Fibroblast of skin of right biceps (primary cell): ENCODE results near the gene HOXB3.

ENCODE experiments used
- DNase-seq: peaks from one replicate; pipeline ENCODE4 v3.0.0-alpha.2; 2013

Gene HOXB3

DNA sequence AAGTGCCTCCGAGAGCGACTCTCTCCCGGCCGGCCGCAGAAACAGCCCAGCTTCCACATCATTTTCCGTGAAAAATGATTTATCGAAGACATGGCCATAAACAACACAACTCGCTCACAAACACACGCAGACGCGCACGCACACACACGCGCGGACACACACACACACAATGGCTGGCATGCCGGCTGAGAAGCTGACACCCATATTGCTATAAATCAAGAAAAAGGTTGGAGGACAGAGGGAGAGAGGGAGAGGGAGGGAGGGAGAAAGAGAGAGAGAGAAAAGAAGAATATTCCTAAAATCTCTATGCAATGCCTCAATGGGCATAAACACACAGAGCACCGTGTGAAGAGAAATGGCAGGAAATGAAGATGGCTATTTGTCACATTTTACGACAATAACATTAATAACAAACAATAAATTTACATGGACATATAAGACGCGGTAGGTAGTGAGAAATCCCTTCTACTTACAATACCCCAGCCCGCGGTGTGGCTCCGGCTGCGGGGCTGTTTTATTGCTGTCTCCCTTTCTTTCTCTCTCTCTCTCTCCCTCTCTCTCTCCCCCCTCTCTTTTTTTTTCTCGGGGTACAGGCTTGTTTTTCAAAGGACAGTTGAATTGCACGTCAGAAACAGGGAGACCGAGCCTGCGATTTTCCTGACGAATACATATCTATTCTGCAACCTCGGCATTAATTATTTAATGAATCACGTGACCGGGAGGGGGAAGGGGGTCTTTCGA is 21.4 kb downstream of the HOXB3 start:
- peak; percentile 68 for DNase-seq

GRCh38 chr17:48567646-48568354 is 22.2 kb downstream of the HOXB3 start:
- DNase-seq: no peak

GRCh38 chr17:48567209-48567608 is 22.8 kb downstream of the HOXB3 start:
- DNase-seq: no peak

DNA sequence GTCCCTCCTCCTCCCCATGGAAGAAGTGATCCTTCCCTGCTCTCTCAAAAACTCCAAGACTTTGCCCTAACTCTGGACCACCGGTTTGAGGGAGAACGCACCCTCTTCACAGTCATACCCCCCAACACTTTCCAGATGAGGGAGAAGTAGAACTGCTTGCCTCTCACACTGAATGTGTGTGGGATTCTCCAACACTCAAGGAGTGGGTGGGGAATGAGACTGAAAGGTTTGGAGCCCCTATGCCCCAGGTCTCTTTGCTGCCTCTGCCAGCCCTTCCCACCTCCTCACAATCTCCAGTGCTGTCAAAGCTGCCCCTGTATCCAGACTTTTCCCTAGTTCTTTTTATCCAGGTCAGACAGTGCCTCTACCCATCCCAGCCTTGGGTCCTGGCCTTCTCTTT is 23.3 kb downstream of the HOXB3 start:
- DNase-seq: no peak

DNA sequence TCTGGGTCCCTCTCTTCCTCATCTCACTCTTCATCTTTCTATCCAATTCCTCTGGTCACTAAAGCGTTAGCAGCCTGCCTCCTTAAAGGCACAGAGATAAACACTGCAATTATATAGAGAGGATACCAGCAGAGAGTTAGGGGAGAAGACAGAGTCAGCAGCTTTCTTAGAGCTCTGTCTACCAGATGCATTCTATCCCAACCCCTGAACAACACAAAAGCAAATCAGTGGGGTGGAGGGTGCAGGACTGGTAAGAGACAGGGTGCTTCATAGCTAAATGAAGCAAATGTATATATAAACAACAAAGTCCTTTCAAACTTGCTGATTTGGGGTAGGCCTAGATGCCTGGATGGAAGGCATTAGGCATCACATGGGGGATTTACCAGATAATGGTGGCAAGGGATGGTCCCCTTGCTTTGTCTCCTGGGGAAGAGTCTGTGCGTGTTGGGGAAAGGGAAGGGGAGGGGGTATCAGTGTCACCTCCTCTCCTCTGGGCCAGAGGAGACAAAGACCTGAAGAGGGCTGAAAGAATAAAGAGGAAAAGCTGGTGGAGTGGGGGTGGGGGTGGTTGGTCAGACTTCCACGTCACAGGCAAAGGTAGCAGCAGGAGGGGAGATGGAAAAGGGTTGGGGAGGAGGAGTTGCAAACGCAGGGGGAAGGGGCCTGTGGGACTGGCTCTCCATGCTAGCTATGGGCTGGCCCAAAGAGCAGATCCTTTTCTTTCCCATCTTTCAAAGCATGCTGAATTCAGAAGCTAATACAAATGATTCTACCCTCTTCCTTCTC is 23.9 kb downstream of the HOXB3 start:
- DNase-seq: peak; percentile 61

DNA sequence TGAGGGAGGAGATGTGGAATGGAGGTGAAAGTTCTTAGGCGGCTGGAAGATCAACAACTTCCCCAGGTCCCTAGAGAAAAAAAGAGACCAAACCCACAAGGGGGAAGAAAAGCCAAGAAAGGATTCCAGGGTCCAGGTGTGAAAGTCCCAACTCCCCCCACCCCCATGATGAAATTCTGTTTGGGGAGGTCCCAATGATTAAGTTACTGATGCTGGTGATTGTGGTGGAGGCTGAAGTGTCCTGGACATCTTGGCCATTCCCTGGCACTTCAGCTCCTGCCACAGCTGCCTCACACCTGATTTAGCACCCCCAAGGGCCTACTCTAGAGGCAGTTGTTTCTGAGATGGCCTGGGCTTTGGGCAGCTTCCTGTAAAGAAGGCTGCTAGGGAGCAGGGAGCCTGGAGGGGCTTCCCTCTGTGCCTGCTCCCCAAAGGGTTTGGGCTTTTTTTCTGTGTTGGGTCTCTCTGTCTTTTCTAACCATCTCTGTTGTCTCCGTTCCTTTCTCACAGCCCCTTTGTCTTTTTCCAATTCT is 25.0 kb downstream of the HOXB3 start:
- peak; percentile 48 for DNase-seq

DNA sequence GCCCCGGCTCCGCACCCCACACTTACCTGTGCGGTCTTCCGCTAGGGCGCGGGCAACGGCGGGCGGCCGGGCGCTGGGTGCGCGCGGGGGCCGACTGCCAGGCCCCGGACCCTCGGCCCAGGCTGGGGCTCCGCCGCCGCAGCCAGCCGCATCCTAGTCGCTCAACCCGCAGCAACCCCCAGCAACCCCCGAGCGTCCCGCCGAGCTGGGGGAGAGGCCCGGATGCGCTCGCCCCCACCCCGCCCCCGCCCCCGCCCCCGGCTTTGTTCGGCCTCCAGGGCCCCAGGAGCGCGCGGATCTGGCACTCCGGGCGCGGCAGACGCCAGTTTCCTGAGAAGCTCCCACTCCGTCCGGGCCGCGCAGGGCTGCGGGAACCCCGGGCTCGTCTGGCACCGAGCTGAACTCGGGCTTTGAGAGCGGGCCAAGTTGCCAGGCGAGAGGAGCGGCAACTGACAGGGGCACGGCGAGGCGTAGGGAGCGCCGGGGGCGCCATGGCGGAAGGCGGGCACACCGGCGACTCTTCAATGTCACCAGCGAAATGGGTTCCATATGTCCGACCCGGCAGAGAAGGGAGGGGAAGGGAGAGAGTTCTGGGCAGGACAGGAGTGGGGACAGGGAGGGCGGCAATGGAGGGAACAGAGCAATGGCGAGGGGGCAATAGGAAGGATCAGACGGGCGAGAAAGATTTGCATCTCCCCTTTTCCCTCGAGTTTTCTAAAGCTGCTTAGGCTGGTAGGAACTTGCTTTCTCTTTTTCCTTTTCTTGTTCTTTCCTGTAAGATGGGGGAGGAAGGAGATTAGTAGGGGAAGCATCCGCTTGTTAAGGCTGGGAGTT is 25.6 kb downstream of the HOXB3 start:
- peak; percentile 57 for DNase-seq

- no peak for DNase-seq
Measured at GRCh38 chr17:48563867-48564187, 26.2 kb downstream of the HOXB3 start.

- peak; percentile 58 for DNase-seq
Measured at GRCh38 chr17:48563385-48563838, 26.6 kb downstream of the HOXB3 start.

DNA sequence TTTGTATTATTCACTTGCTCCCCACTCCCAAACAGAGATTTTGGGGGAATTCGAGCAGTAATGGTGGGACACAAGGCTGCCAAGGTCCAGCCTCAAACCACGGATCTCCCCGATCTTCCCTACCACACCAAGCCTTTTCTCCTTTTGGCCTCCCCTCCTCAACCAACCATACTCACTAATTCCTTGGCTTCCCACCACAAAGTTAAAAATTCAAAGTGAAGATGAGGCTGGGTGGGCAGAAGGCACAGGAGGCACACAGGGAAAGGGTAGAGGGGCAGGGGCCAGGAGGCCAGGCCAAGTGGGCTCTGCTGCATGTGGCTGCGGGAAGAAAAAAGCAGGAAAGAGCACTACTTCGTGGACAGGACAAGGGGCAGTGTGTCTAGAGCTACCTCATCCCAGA is 27.1 kb downstream of the HOXB3 start:
- DNase-seq: no peak

DNA sequence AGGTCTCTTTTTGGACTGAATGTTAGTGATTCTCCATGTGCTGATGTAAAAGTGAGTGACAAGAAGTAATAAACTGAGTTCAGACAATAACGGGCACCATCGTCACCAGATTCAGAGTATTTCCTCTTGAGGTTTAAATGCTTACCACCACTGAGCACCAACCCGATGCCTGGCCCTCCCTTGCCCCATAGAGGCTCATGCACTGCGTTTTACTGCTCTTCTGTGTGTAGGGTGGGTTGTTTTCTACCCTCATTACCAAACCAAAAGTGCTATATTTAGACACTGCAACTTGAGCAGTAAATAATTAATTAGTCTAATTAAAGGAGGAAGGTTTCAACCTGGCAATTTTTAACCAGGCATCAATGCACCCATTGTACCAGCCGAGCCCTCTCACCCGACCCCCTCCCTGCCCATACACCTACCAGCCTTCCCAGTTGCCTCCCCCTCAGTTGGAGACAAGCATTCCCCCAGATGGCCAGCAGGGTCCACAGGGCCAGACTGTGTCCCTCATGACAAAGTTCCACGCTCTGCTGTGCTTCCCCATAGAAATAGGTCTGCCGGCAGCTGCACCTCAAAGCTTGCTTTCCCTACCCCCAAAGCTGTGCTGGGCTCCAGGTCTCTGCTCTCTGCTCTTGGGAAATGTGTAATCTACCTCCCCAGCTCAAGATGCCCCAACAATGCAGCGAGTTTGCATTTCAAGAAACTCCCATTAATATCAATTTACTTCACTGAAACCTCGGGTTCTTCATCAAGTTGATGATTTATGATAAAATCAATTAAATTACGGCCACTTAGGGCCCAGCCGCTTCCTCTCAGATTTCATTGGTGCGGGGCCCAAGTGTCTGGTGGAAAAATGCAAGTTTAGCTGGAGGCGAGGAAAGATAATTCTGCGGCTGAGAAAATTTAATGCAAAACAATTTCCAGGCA is 27.9 kb downstream of the HOXB3 start:
- DNase-seq: peak; percentile 89

DNA sequence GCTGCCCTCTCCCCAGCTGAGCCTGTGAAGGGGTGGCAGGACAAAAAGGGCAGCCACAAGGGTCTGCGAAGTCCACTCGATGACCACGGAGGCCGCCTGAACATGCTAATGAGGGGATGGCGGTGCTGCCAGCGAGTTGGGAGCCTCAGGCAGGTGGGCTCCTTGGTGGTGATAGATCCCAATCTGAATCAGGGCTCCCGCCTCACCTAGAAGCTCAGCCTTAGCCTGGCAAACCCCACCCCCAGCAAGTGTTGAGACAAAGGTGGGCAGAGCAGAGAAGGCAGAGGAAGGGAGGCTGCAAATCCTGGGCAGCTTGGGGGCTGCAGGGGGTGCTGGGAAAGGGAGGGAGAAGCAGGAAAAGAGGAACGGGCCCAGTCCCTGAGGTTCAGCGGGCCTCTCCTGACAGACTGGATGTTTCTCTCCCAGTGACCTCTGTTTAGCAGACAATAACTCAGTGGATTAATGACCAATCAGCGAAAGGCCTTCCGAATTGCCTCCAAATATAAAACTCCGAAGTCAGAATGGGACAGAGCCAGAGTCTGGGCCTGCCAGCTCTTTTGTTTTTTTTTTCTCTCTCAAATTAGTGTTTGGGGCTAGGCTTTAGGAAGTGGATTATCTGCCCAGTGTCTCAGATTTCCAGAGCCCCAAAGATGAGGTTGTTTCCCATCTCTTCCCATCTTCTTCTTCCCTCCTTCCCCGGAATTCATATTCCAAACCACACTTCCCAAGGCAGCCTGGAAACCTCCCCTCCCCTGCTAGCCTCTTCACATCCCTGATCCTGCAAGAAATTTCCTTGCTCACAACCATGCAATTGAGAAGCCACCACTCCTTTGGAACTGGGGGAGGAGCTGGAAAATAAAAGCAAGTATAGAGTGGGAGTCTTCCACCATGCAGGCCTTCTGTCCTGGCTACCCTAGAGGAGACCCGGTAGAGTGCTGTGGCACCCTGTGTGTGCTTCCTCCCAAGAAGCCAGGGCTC is 29.9 kb downstream of the HOXB3 start:
- DNase-seq: peak; percentile 75

DNA sequence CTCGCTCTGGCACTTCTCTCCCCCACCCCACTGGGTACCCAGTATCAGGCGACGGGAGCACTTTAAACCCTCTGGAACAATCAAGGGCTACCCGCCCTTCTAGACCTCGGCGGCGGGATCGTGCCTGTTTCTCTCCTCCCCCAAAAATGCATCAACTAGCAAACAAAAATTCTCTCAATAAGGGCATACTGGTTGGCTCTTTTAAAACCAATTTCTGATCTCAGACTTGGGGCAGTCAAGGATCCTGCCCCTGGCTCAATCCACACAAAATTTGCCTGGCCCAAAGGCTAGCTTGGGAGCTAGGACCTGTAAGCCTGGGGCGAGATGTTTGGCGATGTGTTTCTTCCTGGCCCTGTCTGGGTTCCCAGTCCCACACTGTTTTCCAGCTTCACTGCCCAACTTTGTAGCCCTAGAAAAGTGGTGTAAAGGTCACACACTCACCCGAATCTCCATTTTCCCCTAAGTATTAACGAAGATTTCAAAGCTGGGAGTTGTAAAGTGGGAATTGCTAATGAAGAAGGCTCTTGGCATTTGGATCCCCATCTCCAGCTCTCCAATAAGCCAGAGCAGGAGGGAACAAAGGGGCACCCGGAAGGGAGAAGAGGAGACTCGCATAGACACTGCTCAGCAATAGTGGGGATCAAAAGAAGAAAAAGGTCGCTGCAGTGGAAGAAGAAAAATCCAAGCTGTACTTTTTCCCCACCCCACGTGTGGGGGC is 30.8 kb downstream of the HOXB3 start:
- DNase-seq: no peak

DNA sequence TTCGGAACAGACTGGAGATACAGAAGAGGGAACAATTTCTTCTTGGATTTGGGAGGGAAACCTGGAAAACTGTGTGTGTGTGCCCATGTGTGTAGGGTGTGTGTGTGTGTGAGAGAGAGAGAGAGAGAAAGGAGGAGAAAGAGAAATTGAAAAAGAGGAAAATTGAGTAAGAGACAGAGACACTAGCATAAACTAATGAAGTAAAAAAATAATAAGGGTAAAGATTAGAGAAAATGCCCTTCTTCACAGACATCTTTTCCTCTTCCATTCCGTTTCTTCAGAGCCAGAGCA is 31.3 kb downstream of the HOXB3 start:
- no peak for DNase-seq

DNA sequence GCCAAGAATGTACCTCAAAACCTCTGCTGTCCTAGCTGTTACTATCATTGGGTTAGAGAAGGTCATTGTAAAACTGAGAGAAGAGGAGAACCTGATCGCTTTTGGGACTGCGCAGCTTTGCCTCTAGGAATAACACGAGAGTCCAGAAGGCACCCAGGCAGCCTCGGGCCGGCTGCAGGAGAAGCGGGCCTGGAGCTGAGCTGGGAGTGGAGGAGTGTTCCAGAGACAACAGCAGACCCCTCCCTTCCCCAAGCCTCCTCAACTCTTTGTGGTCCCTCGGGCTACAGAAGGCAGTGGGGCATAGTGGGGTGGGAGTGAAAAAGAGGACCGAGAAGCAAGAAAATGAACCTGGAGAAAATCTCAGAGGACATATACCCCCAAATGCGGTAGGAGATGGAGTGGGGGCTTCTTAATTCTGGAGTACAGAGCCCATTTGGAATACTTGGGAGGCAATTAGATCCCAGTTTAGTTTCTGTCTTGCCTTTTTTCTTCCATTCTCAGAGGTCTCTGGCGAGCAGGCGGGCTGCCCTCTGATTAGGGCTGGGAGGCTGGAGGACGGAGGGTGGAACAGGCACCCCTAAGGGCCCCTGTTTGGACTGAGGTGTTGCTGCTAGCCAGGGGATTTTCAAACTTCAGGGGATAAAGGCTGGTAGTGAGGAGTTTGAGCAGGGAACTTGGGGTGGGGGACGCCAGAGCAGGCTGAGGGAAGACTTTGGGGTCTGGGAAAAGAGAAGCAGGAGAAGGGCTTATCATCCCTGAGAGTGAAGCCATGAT is 31.8 kb downstream of the HOXB3 start:
- DNase-seq: no peak

DNA sequence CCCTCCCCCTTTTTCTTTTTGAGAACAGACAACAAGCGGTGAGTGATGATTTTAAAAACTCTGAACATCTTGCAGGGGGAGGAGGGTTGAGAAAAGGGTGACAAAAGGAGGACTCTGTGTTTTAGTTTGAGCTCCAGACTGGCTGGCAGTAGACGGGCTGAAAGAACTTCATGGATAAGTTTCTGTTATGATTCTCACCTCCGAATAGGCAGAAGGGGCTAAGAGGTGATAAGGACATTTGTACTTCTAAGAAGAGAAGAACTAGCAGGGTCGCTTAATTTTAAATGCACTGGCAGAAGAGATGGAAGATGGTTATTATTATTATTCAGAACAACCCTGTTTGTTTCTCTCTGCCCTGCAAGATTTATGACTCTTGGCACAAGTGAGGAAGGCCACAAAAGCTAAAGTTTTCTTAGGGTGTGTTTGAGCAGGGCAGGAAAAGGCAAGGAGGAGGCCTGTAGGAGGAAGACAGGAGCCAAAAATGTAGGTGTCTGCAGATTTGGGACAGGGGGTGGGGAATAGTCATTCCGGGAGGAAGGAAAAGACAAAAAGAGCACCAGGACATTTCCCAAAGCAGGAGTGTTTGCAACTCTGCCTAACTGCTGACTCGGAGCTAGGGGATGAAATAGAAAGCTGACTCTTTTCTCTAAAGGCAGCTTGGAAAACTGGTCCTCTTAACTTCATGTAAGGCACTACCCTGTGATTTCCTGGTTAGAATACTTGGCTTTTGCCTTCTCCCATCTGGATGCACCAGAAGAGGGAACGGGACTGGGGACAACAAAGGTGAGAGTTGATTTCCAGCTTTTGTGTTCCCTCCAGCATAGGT is 33.3 kb downstream of the HOXB3 start:
- peak; percentile 67 for DNase-seq

GRCh38 chr17:48556229-48556575 is 33.8 kb downstream of the HOXB3 start:
- no peak for DNase-seq
